ENCODE measurements around the gene RAB1A.

DNA sequence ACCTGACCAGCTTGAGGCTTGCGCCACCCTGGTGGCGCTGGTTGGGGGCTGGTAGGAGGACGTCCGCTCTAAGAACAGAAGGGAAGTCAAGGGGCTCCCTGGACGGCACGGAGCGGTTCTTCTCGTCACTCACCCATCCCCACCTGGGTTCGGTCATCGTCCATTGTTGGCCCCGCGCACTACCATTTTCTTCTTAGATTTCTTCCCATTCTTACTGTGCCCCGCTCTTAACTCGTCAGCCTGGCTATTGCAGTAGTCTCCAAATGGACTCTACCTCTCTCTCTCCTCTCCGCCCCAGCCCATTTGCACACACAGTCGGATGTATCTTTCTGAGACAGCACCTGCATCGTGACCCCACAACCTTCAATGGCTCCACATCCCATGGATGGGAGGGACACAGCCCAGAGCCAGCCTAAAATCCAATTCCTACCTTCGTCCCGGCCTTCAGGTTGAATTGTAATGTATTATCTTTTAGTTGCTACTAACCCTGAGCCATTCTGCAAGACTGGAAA, 814 bp upstream of the RAB1A start:
- TF ChIP-seq CTCF (IDR thresholded peaks at IDR 0.05) (no peak), POLR2AphosphoS5 (IDR thresholded peaks at IDR 0.05; ENCODE audit: low read depth, low read length) (no peak), REST (IDR thresholded peaks at IDR 0.05; ENCODE audit: insufficient read depth in 1 of 2, low read depth in 2 of 2, low read length in 1 of 2) (no peak), SIN3A (IDR thresholded peaks at IDR 0.05; ENCODE audit: borderline replicate concordance, insufficient read depth, low read depth, low read length) (no peak), TCF7L2 (IDR thresholded peaks at IDR 0.05; ENCODE audit: low read depth, low read length) (no peak)

Data from Panc1 (cell line).